Measurements from ENCODE around the gene TAF4.

The TAF4 gene

GRCh38 chr20:61939691-61940360 lies 125.9 kb downstream of the TAF4 start:
- DNase-seq, result no peak

GRCh38 chr20:61938839-61939690 lies 126.6 kb downstream of the TAF4 start:
- DNase-seq, result no peak

- no peak for DNase-seq
These were observed 127.5 kb downstream of the TAF4 start for GRCh38 chr20:61937963-61938838.

- DNase-seq, result no peak
These were observed 128.3 kb downstream of the TAF4 start for GRCh38 chr20:61937146-61937962.

- DNase-seq, result no peak
These were observed 129.0 kb downstream of the TAF4 start for GRCh38 chr20:61936701-61937131.

- DNase-seq, result no peak
These were observed 129.6 kb downstream of the TAF4 start for GRCh38 chr20:61935926-61936700.

- DNase-seq, result no peak
These were observed 130.8 kb downstream of the TAF4 start for GRCh38 chr20:61934716-61935530.

- DNase-seq, result no peak
These were observed 131.5 kb downstream of the TAF4 start for GRCh38 chr20:61933951-61934715.

GRCh38 chr20:61933481-61933950 lies 132.2 kb downstream of the TAF4 start:
- no peak for DNase-seq

GRCh38 chr20:61932711-61933480 lies 132.8 kb downstream of the TAF4 start:
- DNase-seq, result no peak

- no peak for DNase-seq
These were observed 133.5 kb downstream of the TAF4 start for GRCh38 chr20:61932199-61932592.

GRCh38 chr20:61931476-61932198 lies 134.0 kb downstream of the TAF4 start:
- no peak for DNase-seq

- no peak for DNase-seq
These were observed 134.8 kb downstream of the TAF4 start for GRCh38 chr20:61930776-61931475.

GRCh38 chr20:61929971-61930666 lies 135.6 kb downstream of the TAF4 start:
- no peak for DNase-seq

- no peak for DNase-seq
These were observed 136.1 kb downstream of the TAF4 start for GRCh38 chr20:61929561-61929960.

- DNase-seq, result no peak
These were observed 137.7 kb downstream of the TAF4 start for GRCh38 chr20:61927826-61928541.

All from activated effector memory CD4-positive, alpha-beta T cell treated with Interleukin-2 at 50 U/mL for 16 hours (primary cell).